Smooth muscle cell of bladder (primary cell): ENCODE data around the gene PTPN7. TPM values are rescaled to one million over a fixed set of nuclear protein-coding genes. Genes with fewer than 3 reads are reported as not detected.

ENCODE experiments used
- total RNA-seq: library from RNA; depleted of rRNA; stranded (reverse); fragments of >200 nt; gene quantifications from 2 replicates; pipeline ENCODE4 v1.2.3, GENCODE V29; 2014

Gene PTPN7
- not detected in 2 replicates for total RNA-seq

GRCh38 chr1:202160377-202160940 lies at the start of gene PTPN7:
Gene PTPN7 (minus strand): TSS chr1:202160602. CDS start chr1:202159402, 1,200 bp downstream.

GRCh38 chr1:202193614-202194327 lies 33.4 kb upstream of the PTPN7 start, which contains the start of gene LGR6:
Gene LGR6 (plus strand): TSS chr1:202193799. CDS start chr1:202193990, 191 bp downstream.

GRCh38 chr1:202144402-202145067 lies 15.9 kb downstream of the PTPN7 start, which contains the start of gene ARL8A:
Gene ARL8A (minus strand): TSS chr1:202144737. CDS start chr1:202144572, 165 bp downstream.

GRCh38 chr1:202122639-202123335 lies 37.6 kb downstream of the PTPN7 start, which contains the start of gene GPR37L1:
Gene GPR37L1 (plus strand): TSS chr1:202122917. CDS start chr1:202122964, 47 bp downstream.

Other genes starting within 250 kb of the PTPN7 start
- 12.7 and 29.1 TPM in 2 replicates for gene LMOD1, start 214.1 kb downstream of the PTPN7 start, total RNA-seq
- gene TIMM17A, start 205.1 kb downstream of the PTPN7 start, total RNA-seq = 62.3 and 70.2 TPM in 2 replicates
- gene RNPEP, start 178.0 kb downstream of the PTPN7 start, total RNA-seq = 57.5 and 63.7 TPM in 2 replicates
- 0.18 and 0.28 TPM in 2 replicates for gene ELF3, start 150.0 kb downstream of the PTPN7 start, total RNA-seq
- under 0.01 TPM in 1 of 2 replicates, not detected in the other for gene GPR37L1, start 37.7 kb downstream of the PTPN7 start, total RNA-seq
- 17.4 and 19.8 TPM in 2 replicates for gene ARL8A, start 15.9 kb downstream of the PTPN7 start, total RNA-seq
- gene LGR6, start 33.2 kb upstream of the PTPN7 start, total RNA-seq = not detected in 2 replicates
- 5.0 and 6.5 TPM in 2 replicates for gene UBE2T, start 181.3 kb upstream of the PTPN7 start, total RNA-seq
- 15.6 and 18.8 TPM in 2 replicates for gene PPP1R12B, start 188.1 kb upstream of the PTPN7 start, total RNA-seq